Measurements from ENCODE around the gene SIRPB2. TPM values are rescaled to one million over a fixed set of nuclear protein-coding genes. Genes with fewer than 3 reads are reported as not detected.
"Not testable (repeated sequence)": the region's sequence is repeated elsewhere in the genome, so short reads cannot be mapped to it uniquely, and the experiment has no call there.

Gene SIRPB2
- total RNA-seq, 2 donors from 2014 or later = 11.0 to 29.8 TPM

- no peak overlapping the region for H3K4me3 ChIP-seq
- TF ChIP-seq, protein P1, sequence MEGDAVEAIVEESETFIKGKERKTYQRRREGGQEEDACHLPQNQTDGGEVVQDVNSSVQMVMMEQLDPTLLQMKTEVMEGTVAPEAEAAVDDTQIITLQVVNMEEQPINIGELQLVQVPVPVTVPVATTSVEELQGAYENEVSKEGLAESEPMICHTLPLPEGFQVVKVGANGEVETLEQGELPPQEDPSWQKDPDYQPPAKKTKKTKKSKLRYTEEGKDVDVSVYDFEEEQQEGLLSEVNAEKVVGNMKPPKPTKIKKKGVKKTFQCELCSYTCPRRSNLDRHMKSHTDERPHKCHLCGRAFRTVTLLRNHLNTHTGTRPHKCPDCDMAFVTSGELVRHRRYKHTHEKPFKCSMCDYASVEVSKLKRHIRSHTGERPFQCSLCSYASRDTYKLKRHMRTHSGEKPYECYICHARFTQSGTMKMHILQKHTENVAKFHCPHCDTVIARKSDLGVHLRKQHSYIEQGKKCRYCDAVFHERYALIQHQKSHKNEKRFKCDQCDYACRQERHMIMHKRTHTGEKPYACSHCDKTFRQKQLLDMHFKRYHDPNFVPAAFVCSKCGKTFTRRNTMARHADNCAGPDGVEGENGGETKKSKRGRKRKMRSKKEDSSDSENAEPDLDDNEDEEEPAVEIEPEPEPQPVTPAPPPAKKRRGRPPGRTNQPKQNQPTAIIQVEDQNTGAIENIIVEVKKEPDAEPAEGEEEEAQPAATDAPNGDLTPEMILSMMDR (IDR thresholded peaks at IDR 0.05) = peak; percentile 40
- H3K36me3 ChIP-seq = no peaks in the 10 kb centered on the region
- H3K4me1 ChIP-seq (ENCODE audit: control insufficient read depth in 1 of 2, low read depth in 2 of 2) = no peaks in the 10 kb centered on the region
- H3K27ac ChIP-seq = no peak overlapping the region
- H3K9me3 ChIP-seq = no peaks in the 10 kb centered on the region
- DNase-seq (ENCODE audit: low spot score) (no peak), ATAC-seq (ENCODE audit: insufficient number of reproducible peaks, low FRiP score, low read depth) (no peak)
- H3K27me3 ChIP-seq (replicated peaks; ENCODE audit: insufficient read depth) = no peaks in the 10 kb centered on the region
Observed at GRCh38 chr20:1503564-1504227, 12.5 kb upstream of the SIRPB2 start.

DNA sequence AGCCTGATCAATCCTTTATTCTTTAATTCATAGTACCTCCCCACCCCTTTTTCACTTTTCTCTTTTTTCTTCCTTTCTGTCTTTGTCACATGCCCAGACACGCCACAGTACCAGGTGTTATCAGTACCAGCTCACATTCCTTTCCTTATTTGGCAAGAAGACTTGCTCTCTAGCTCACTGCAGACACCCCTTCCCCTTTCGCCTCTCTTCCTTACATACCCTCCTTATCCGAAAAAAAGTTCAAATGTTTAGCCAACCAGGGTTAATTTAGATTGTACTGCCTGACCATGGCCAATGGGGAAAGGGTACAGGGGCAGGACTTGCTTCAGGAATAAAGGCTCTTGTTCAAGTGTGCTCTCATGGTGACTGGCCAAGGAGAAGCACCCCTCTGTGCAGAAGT lies 9.3 kb upstream of the SIRPB2 start:
- Histone ChIP-seq H3K4me1 (ENCODE audit: control insufficient read depth in 1 of 2, low read depth in 2 of 2) (no peaks in the 10 kb centered on the region), H3K27me3 (replicated peaks; ENCODE audit: insufficient read depth) (no peaks in the 10 kb centered on the region), H3K4me3 (no peak overlapping the region), H3K36me3 (no peaks in the 10 kb centered on the region), H3K9me3 (no peaks in the 10 kb centered on the region), H3K27ac (no peak overlapping the region)
- TF ChIP-seq, protein P1 (IDR thresholded peaks at IDR 0.05) = no peak
- ATAC-seq (ENCODE audit: insufficient number of reproducible peaks, low FRiP score, low read depth) (no peak), DNase-seq (ENCODE audit: low spot score) (no peak)

DNA sequence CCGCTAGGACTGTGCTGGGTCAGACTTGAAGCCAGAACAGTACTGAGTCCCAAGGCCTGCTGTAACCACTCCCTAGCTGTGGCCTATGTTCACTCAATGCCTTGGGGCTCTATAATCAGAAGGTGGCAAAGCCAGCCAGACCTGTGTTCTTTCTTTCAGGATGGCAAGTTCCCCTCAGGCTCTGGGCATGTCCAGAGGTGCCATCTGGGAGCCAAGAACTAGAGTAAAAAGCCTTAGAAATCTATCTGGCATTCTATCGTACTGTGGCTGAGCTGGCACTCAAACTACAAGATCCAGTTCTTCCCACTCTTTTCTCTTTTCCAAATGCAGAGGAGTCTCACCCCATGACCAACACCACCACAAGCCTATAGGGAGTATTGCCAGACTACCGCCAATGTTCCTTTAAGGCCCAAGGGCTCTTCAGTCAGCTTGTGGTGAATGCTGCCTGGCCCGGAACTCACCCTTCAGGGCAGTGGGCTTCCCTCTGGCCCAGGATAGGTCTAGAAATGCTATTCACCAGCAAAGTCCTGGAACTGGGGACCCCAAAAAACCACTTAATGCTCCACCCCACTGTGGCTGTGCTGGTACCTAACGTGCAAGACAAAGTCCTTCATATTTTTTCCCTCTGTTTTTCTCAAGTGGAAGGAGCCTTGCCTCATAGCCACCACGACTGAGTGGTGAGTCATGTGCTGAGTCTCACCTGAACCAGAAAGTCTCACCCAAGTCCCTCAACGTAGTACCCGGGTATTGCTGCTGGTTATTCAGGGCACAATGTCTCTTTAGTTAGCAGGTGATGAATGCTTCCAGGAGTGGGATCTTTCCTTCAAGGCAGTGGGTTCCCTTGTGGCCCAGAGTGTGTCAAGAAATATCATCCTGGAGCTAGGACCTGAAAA lies 8.6 kb upstream of the SIRPB2 start:
- Histone ChIP-seq H3K27me3 (replicated peaks; ENCODE audit: insufficient read depth) (no peaks in the 10 kb centered on the region), H3K9me3 (no peaks in the 10 kb centered on the region), H3K27ac (no peak overlapping the region), H3K4me1 (ENCODE audit: control insufficient read depth in 1 of 2, low read depth in 2 of 2) (no peaks in the 10 kb centered on the region), H3K36me3 (no peaks in the 10 kb centered on the region), H3K4me3 (no peak overlapping the region)
- TF ChIP-seq, protein P1 (IDR thresholded peaks at IDR 0.05) = no peak
- no peak for ATAC-seq (ENCODE audit: insufficient number of reproducible peaks, low FRiP score, low read depth)
- no peak for DNase-seq (ENCODE audit: low spot score)

DNA sequence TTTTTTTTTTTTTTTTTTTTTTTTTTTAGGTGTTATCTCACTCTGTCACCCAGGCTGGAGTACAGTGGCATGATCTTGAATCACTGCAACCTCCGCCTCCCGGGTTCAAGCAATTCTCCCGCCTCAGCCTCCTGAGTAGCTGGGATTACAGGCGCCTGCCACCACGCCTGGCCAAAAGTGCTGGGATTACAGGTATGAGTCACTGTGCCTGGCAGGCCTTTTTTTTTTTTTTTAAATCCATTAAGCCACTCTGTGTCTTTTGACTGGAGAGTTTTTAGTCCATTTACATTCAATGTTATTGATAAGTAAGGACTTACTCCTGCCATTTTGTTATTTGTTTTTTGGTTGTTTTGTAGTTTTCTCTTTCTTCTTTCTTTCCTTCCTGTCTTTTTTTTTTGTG lies 6.2 kb upstream of the SIRPB2 start:
- not testable (repeated sequence) for H3K9me3 ChIP-seq; H3K4me1 ChIP-seq (ENCODE audit: control insufficient read depth in 1 of 2, low read depth in 2 of 2); DNase-seq (ENCODE audit: low spot score); H3K4me3 ChIP-seq; H3K36me3 ChIP-seq; H3K27me3 ChIP-seq (replicated peaks; ENCODE audit: insufficient read depth); ATAC-seq (ENCODE audit: insufficient number of reproducible peaks, low FRiP score, low read depth); H3K27ac ChIP-seq

- Histone ChIP-seq H3K36me3 (no peaks in the 10 kb centered on the region), H3K27ac (no peak overlapping the region), H3K4me3 (no peak overlapping the region), H3K9me3 (no peaks in the 10 kb centered on the region), H3K27me3 (replicated peaks; ENCODE audit: insufficient read depth) (no peaks in the 10 kb centered on the region), H3K4me1 (ENCODE audit: control insufficient read depth in 1 of 2, low read depth in 2 of 2) (no peaks in the 10 kb centered on the region)
- DNase-seq (ENCODE audit: low spot score) = no peak
- ATAC-seq (ENCODE audit: insufficient number of reproducible peaks, low FRiP score, low read depth) = no peak
- TF ChIP-seq, protein P1 (IDR thresholded peaks at IDR 0.05) = no peak
Observed at GRCh38 chr20:1496930-1497329, 5.7 kb upstream of the SIRPB2 start.
